T-helper 1 cell treated with Interleukin-12 subunit alpha and Interleukin-12 subunit beta and Interleukin-4 antibody, amounts not matched to agents 30 ng/mL and 1 ng/mL, for 36 hours (primary cell): Measurements from ENCODE around the gene LUZP1. TPM values are rescaled to one million over a fixed set of nuclear protein-coding genes. Genes with fewer than 3 reads are reported as not detected.

Experiments used
- intact Hi-C: fragments of 100-400 bp; cut with micrococcal nuclease; formaldehyde crosslinking; loops from one replicate; pipeline ENCODE4 v1.15.1; 2024
- total RNA-seq: library from RNA; stranded (reverse); gene quantifications from 2 replicates; pipeline ENCODE4 v1.2.3, GENCODE V29; 2022

The LUZP1 gene
- total RNA-seq, 1 donor from 2014 or later, result 25.8 TPM

DNA sequence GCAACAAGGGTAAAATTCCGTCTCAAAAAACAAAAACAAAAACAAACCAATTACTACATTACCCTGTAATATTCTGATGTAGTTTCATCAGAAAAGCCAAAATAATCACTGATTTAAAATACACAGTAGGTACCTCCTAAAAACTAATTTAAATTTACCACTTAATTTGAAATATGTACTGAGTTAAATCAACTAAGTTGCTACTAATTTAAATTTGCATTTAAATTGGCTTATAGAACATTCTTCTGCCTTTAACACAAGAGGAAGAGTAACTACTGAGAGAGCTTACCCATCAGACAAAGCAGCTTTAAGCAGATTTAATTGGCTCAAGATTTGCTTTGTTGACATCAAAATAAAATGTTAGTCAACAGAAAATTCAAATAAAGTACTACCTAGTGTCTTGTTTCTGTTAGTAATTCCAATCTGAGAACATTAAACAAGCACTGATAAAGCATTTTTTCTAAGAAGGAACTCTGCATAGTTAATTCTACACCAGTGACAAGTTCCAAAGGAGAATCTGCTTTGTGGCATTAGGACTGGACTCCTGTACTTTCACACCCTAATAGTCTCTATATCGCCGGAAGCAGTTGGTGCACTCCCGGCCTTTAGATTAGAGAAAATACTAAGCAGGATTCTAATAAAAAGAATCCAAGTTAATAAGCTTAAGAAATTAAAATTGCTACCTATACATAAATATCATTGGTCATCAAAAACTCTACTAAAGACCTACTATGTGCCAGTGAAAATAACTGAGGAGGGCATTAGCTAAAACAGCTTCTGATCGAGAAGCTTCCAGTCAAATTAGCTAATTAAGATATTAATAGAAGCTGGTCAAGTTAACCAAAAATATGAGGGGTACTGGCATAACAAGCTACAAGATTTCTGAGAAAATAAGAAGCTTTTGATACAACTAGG is 8.4 kb downstream of the LUZP1 start:
- intact Hi-C loops, result loop anchor here (10.0 kb wide), 1 partner anchor 185 kb away; the partner anchor contains the start of gene HNRNPR

GRCh38 chr1:23156940-23157339 is 11.7 kb downstream of the LUZP1 start:
- intact Hi-C loops, result no loop called here

GRCh38 chr1:23152966-23153684 is 15.5 kb downstream of the LUZP1 start:
- intact Hi-C loops, result no loop called here

GRCh38 chr1:23150742-23151141 is 17.9 kb downstream of the LUZP1 start:
- intact Hi-C loops, result no loop called here

GRCh38 chr1:23150125-23150524 is 18.5 kb downstream of the LUZP1 start:
- intact Hi-C loops, result no loop called here

GRCh38 chr1:23149114-23149513 is 19.5 kb downstream of the LUZP1 start:
- intact Hi-C loops, result loop anchor here (2.0 kb wide), 1 partner anchor 20 kb away; the partner anchor contains the start of gene LUZP1

GRCh38 chr1:23148084-23148483 is 20.6 kb downstream of the LUZP1 start:
- intact Hi-C loops, result loop anchor here (1.0 to 2.0 kb wide), 3 partner anchors 21 to 45 kb away; partner anchors contain the start of gene LUZP1

- intact Hi-C loops, result no loop called here
These were observed 27.6 kb downstream of the LUZP1 start for GRCh38 chr1:23140940-23141596.

- intact Hi-C loops, result no loop called here
These were observed 33.4 kb downstream of the LUZP1 start for GRCh38 chr1:23135268-23135667.

DNA sequence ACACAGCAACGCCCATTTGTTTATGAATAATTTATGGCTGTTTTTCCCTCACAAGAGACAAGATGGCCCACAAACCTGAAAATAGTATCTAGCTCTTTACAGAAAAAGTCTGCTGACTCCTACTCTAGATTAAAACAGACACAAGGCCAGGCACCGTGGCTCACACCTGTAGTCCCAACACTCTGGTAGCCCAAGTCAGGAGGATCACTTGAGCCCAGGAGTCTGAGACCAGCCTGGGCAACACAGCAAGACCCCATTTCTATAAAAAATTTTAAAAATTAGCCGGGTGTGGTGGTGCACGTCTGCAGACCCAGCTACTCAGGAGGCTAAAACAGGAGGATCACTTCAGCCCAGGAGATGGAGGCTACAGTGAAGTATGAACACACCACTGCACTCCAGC is 34.6 kb downstream of the LUZP1 start:
- intact Hi-C loops, result no loop called here

DNA sequence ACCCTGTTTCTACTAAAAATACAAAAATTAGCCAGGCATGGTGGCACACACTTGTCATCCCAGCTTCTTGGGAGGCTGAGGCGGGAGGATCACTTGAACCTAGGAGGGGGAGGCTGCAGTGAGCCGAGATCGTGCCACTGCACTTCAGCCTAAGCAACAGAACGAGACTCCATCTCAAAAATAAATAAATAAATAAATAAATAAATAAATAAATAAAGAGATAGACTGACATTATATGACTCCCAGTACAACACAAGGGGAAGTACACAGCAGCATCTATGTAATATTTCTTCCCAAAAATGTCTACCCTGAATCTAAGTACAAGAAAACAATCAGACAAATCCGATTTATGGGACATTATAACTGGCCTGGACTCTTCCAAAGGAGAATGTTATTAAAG is 35.1 kb downstream of the LUZP1 start:
- intact Hi-C loops, result no loop called here

GRCh38 chr1:23132033-23132432 is 36.6 kb downstream of the LUZP1 start:
- intact Hi-C loops, result no loop called here

DNA sequence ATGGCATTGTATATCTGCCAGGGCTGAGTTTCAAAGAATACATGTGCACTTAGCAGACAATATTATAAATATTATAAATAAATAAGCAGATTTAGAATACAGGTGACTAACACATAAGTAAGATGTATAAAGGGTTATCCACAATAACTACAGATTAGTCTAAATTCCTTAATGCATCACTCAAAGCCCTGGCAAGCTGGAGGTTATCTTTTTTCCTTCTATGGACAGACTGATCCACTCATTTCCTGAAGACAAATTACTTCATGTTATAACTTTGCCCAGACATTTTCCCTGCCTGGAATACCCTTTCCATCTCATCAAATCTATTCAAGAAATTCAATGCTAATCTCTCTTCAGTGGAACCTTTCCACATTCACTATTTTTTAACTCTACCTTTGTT is 38.8 kb downstream of the LUZP1 start:
- intact Hi-C loops, result no loop called here

- intact Hi-C loops, result no loop called here
These were observed 41.9 kb downstream of the LUZP1 start for GRCh38 chr1:23126801-23127200.

GRCh38 chr1:23126200-23126599 is 42.5 kb downstream of the LUZP1 start:
- intact Hi-C loops, result no loop called here

GRCh38 chr1:23125489-23125888 is 43.2 kb downstream of the LUZP1 start:
- intact Hi-C loops, result no loop called here

DNA sequence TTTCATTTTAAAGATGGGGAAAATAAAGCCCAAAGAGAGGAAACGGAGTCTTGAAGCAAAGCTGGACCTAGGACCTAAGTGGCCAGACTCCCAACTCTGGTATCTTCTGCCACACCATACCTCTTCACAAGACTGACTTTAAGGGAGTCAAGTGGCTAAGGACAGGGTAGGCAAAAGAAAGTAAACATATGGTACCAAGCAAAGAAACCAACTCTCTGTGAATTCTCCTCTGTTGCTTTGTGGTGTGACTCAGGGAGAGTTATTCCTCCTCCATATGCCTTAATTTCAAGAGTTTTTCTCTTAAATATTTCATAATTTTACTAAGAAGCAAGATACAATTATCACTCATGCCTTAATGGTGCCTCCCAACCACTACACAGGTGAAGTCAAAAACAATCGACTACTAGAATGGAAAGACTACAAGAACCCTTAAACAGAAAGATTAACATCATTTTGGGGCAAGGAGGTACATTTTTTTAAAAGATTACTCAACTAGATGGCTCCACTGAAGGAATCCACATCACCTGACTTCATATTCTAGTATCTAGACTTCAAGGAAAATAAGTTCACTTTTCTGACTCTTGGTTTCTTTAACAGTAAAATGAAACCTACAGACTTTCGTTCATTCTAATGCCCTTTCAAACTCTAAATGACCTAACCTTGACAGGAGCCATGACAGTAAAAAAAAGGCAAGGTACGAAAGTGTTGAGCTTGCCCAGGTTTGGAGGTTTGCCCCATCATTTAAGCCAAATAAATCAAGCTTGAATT is 44.2 kb downstream of the LUZP1 start:
- intact Hi-C loops, result no loop called here

GRCh38 chr1:23123528-23123927 is 45.1 kb downstream of the LUZP1 start:
- intact Hi-C loops, result no loop called here

DNA sequence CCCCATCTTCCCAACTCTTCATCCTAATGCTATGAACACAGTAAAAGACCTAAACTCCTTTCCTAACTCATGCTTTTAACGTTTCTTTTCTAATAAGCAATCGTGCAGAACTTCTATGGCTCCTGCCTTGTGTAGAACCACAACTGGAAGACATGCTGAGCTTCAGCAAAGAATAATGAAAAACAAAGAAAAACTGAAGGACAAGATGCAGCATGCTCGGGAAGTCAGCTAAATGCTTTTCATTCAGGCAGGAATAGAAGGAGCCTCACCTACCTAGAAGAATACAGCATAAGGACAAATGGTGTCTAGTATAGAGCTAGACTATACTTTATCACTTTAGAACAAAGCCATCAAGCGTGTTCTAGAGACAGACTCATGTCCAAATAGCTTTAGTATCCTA is 45.9 kb downstream of the LUZP1 start:
- intact Hi-C loops, result no loop called here

DNA sequence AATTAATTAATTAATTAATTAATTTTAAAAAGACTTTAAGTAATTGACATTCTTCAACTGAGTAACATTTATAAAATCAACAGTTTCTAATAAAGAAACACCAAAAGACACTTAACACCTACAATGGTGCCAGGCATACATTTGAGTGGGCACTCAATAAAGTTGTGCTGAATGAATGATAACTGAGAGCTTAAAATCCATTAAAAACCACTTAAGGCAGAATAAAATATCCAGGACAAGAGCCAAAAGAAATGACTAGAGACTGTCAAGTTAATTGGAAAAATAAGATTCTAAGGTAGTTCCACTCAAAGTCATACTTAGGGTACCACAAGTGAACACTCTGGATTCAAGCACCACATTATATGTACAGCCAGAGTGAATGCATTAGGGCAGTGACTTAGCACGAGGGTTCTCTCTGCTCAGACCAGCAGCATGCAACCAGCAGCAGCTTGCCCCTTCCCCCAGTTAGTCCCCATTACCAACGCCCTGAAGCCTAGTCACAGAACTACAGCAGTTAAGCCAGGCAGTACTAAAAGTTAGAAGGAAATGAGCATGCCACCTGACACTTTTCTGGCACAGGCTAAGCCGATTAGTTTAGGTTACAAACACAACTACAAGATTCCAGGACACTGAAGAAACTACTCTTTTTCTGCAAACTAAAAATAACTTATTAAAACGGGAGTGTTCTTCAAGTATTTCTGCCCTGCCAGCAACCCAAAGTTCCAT is 46.5 kb downstream of the LUZP1 start:
- intact Hi-C loops, result no loop called here
